ENCODE results near the gene TMEM132C. TPM values are rescaled to one million over a fixed set of nuclear protein-coding genes. Genes with fewer than 3 reads are reported as not detected.

The TMEM132C gene
- total and polyA plus RNA-seq, 2 of the 4 experiments (the other 2 are of a cell fraction), result not detected

DNA sequence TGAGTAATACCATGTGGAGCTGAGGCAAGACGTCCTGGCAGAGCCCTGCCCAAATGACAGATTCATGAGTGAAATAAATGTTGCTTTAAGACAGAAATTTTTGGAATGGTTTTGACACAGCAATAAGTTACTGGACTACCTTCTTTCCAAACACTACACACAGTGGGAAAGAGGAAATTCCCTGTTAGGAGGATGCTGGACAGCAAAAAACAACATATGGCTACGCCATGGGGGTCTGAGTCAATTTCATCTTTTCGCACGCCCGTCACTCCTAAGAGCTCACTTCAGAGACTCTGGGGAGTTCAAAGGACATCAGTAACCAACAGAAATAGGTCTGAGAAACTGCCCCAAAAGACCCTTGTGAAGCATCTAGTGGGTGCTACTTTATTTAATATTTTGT, 55.4 kb downstream of the TMEM132C start:
- H4K91ac ChIP-seq (ENCODE audit: insufficient read depth, low read depth, low read length), result no peak overlapping the region
- TF ChIP-seq RAD21 (IDR thresholded peaks at IDR 0.05; ENCODE audit: low read length) (no peak), ELK1 (IDR thresholded peaks at IDR 0.05; ENCODE audit: borderline replicate concordance, low read depth, low read length) (no peak), CHD1 (IDR thresholded peaks at IDR 0.05; ENCODE audit: low read depth, low read length) (no peak), MAFK (IDR thresholded peaks at IDR 0.05; ENCODE audit: low read depth, low read length) (no peak), POLR2A (IDR thresholded peaks at IDR 0.05; ENCODE audit: low read depth, low read length) (no peak), CEBPB (IDR thresholded peaks at IDR 0.05; ENCODE audit: low read depth, low read length) (no peak), SMC3 (IDR thresholded peaks at IDR 0.05; ENCODE audit: low read depth, low read length) (no peak), MXI1 (IDR thresholded peaks at IDR 0.05; ENCODE audit: borderline replicate concordance, low read depth, low read length) (no peak), RFX5 (IDR thresholded peaks at IDR 0.05; ENCODE audit: low read depth, low read length) (no peak), NFE2L2 (IDR thresholded peaks at IDR 0.05; ENCODE audit: low read depth, low read length) (no peak), MAZ (IDR thresholded peaks at IDR 0.05; ENCODE audit: borderline replicate concordance, low read depth, low read length) (no peak), CTCF (conservative IDR thresholded peaks at IDR 0.05; ENCODE audit: low read depth, low read length) (no peak)
- TF ChIP-seq, protein P1, sequence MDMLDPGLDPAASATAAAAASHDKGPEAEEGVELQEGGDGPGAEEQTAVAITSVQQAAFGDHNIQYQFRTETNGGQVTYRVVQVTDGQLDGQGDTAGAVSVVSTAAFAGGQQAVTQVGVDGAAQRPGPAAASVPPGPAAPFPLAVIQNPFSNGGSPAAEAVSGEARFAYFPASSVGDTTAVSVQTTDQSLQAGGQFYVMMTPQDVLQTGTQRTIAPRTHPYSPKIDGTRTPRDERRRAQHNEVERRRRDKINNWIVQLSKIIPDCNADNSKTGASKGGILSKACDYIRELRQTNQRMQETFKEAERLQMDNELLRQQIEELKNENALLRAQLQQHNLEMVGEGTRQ (IDR thresholded peaks at IDR 0.05; ENCODE audit: low read depth, low read length), result no peak
- H2AFZ ChIP-seq (replicated peaks; ENCODE audit: low read length, poor library complexity), result no peak overlapping the region
- ChIA-PET CTCF (no interaction called here), POLR2A (ENCODE audit: unreplicated experiment) (no interaction called here)
- no CpG with 5 or more reads among the region's 5 CpGs for WGBS, 2 experiments (ENCODE audit: extremely low coverage in 2 of 2, insufficient read length in 1 of 2)
- no peak overlapping the region for H4K5ac ChIP-seq (ENCODE audit: low read depth, low read length)
- H2AK9ac ChIP-seq (replicated peaks; ENCODE audit: low read depth, low read length, poor library complexity), result no peak overlapping the region
- H3K27me3 ChIP-seq (ENCODE audit: control insufficient read depth, insufficient read depth, low read length), result no peaks in the 10 kb centered on the region
- no peaks in the 10 kb centered on the region for H3K9me1 ChIP-seq (ENCODE audit: insufficient read depth, low read length)
- H3K9me3 ChIP-seq (ENCODE audit: control insufficient read depth, insufficient read depth, low read length), result peaks cover 17% of the 10 kb centered on the region
- no peak overlapping the region for H3K56ac ChIP-seq (ENCODE audit: extremely low read depth, insufficient read depth, low read length)
- no peaks in the 10 kb centered on the region for H4K20me1 ChIP-seq (ENCODE audit: insufficient read depth, low read length)
- no peak overlapping the region for H2BK120ac ChIP-seq (ENCODE audit: low read depth, low read length)
- H3K27ac ChIP-seq (ENCODE audit: insufficient read depth, low read length), result no peak overlapping the region
- no peak overlapping the region for H3K14ac ChIP-seq (replicated peaks; ENCODE audit: low read depth, low read length)
- no peaks in the 10 kb centered on the region for H3K79me1 ChIP-seq (ENCODE audit: low read depth in 1 of 2, low read length in 2 of 2)
- no peak overlapping the region for H2BK20ac ChIP-seq (ENCODE audit: low read depth, low read length)
- intact Hi-C loops (cut with micrococcal nuclease) (no loop called here), in situ Hi-C loops (cut with MboI; ENCODE audit: low sequenced_read_pairs) (no loop called here), dilution Hi-C loops (cut with HindIII; ENCODE audit: low sequenced_read_pairs, unreplicated experiment) (no loop called here)
- H2BK5ac ChIP-seq (ENCODE audit: low read depth, low read length, poor library complexity, severe bottlenecking), result no peak overlapping the region
- H3K36me3 ChIP-seq (ENCODE audit: control insufficient read depth, insufficient read depth, low read length), result no peaks in the 10 kb centered on the region
- ATAC-seq (ENCODE audit: low read depth), result no peak
- H4K8ac ChIP-seq (ENCODE audit: low read depth in 2 of 2, low read length in 2 of 2), result no peak overlapping the region
- H3K4me1 ChIP-seq (ENCODE audit: control insufficient read depth, insufficient read depth, low read length), result no peaks in the 10 kb centered on the region
- H3K4me2 ChIP-seq (ENCODE audit: low read depth, low read length), result no peak overlapping the region
- DNase-seq, result no peak
- H3K18ac ChIP-seq (ENCODE audit: low read depth, low read length), result no peak overlapping the region
- H2BK15ac ChIP-seq (ENCODE audit: low read depth, low read length), result no peak overlapping the region
- BruUV-seq (replicated peaks), result no TSS peak
- no peak overlapping the region for H3K23ac ChIP-seq (ENCODE audit: low read depth, low read length)
- H3K4me3 ChIP-seq (ENCODE audit: insufficient read depth, low read depth, low read length), result no peak overlapping the region
- no peak overlapping the region for H3K4ac ChIP-seq (ENCODE audit: low read depth, low read length)
- no peak overlapping the region for H2AK5ac ChIP-seq (ENCODE audit: low read depth, low read length)
- H3K9ac ChIP-seq (ENCODE audit: low read depth, low read length), result no peak overlapping the region

All from IMR-90 (cell line).